Measurements from ENCODE around the gene TP53BP1.

- no peak for TF ChIP-seq CTCF (conservative IDR thresholded peaks at IDR 0.05; ENCODE audit: low read length)
- TF ChIP-seq EZH2phosphoT487 (IDR thresholded peaks at IDR 0.05; ENCODE audit: borderline replicate concordance): no peak
Measured at GRCh38 chr15:43518197-43518761, 25.3 kb upstream of the TP53BP1 start.
